Measurements from ENCODE around the gene GH2.

- TF ChIP-seq CTCF (IDR thresholded peaks at IDR 0.05) (no peak), EZH2phosphoT487 (IDR thresholded peaks at IDR 0.05) (no peak), EZH2 (IDR thresholded peaks at IDR 0.05) (no peak)
These were observed 34.9 kb upstream of the GH2 start for GRCh38 chr17:63916566-63917185.
